ENCODE results near the gene ERI2.
A peak's percentile ranks its signal among the peaks of the same experiment; 100 is the strongest.
"Not testable (repeated sequence)": the region's sequence is repeated elsewhere in the genome, so short reads cannot be mapped to it uniquely, and the experiment has no call there.

ERI2 gene

DNA sequence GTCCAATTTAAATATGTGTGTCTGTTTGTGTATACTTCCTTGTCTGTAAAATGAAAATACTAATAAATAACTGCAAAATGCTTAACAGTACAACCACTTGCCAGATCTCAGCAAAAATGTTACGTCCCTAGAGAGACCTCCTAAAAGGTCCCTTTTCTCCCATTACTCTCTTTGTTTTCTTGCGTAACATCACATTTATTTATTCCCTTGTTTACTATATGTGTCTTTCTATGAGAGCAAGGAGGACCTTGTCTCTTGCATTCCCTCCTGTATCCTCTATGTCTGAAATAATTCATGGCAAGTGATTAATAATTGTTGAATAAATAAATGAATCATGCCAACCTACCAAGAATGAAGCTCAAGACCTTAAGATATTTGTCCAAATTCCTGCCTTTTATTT lies 40.5 kb downstream of the ERI2 start:
- DNase-seq (ENCODE audit: low read depth), result no peak

GRCh38 chr16:20764448-20764847 lies 41.8 kb downstream of the ERI2 start:
- not testable (repeated sequence) for DNase-seq (ENCODE audit: low read depth)

DNA sequence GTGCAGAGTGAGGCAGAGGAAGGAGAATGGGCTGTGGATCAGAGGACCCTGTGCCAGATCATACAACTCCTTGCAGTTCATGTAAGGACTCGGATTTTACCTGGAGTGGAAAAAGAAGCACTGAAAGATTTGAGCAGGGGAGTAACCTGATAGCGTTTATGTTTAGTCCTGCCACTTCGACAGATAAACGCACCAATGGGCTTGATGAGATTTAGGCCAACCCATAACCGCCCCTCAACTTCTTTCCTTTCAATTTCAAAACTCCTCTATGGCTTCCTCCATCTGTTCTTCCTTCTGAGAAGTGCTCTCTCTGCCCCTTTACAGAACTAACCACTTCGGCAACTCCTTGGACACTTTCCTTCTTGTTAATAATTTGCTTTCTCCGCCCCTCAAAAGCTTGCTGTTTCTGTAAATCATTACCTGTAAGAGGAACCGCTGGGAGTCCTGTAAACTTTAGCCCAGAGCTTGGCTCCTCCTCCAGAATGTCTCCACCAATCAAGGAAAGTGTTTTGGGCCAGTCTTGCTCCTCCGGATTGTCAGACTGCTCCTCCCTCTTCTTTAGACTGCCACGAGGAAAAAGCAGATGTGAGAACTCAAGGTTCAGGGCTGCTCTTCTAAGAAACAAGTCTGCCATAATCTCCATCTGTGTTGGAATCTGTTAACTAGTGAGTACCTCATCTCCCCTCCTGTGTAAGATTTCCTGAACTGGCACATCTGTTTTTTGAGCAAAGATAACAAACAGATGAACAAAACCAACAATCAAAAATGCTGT lies 42.6 kb downstream of the ERI2 start, which contains the start of gene ACSM3:
TSS of gene ACSM3 (plus strand) at position 554 of the 772 bp plus-strand sequence. CDS start 6,021 bp downstream, outside the sequence.
- DNase-seq (ENCODE audit: low read depth), result peak; percentile 24

DNA sequence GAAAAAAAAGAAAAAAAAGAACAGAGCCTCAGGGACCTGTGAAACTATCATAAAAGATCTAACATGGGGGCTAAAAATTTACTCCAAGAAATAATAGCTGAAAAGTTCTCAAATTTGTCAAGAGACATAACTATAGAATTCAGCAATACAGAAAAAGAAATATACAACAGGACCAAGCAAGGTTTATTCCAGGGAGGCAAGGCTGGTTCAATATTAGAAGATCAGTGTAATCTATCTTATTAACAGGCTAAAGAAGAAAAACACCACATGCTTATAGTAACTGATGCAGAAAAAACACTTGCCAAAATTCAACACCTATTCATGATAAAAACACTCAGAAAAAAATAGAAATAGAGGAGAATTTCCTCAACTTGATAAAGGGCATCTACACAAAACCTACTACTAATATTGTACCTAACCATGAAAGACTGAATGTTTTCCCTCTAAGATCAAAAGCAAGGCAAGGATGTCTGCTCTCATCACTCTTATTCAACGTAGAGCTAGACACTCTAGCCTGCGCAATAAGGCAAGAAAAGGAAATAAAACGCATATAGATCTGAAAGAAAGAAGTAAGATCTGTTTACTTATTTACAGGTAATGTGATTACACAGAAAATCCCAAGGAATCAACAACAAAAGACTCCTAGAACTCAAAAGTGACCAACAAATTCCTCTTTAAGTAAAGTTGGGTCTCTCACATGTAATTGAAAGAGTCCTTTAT lies 43.7 kb downstream of the ERI2 start:
- DNase-seq (ENCODE audit: low read depth), result no peak

DNA sequence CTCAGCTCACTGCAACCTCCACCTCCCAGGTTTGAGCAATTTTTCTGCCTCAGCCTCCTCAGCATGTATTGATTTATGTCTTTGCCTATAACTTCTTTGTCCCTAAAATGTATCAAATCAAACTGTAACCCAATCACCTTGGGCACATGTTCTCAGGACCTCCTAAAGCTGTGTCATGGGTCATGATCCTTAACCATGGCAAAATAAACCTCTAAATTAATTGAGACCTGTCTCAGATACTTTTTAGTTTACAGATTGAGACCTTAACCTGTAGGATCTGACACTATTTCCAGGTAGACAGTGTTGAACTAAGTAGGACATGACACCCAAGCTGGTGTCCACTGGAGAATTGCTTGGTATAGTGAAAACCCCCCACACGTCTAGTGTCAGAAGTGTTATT lies 45.1 kb downstream of the ERI2 start:
- no peak for DNase-seq (ENCODE audit: low read depth)

DNA sequence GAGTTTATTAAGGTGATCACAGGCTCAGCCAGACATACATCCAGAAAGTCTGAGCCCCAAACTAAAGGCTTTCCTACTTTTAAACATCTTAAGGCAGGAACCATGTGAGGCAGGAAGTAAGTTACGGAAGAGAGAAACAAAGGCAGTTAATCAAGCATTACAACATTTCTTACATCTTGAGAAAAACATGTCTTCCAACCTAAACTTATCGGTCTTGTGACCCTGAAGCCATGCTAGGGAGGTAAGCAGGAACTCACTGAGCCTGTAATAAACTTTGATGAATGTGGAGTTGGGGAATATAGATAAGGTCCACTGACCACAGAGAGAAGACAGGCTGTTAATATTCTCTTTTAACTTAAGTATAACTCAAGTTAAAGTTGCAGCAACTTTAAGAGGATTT lies 45.9 kb downstream of the ERI2 start:
- DNase-seq (ENCODE audit: low read depth), result no peak

- DNase-seq (ENCODE audit: low read depth), result not testable (repeated sequence)
Observed at GRCh38 chr16:20755799-20756198, 50.5 kb downstream of the ERI2 start.

DNA sequence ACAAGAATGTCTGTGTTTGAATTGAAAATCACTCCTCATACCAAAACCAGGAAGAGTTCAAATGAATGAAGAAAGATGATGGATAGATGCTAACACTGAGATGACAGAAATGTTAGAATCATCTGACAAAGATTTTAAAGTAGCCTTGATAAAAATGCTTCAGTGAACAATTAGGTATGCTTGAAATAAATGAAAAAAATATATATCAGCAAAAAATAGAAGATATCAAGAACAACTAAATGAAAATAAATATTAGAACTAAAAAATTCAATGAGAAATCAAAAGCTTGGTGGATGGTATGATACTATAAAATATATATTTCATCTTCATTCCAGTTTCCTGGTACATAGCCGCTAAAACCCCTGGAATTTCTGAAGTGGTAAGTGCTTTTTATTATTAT lies 51.0 kb downstream of the ERI2 start:
- no peak for DNase-seq (ENCODE audit: low read depth)

DNA sequence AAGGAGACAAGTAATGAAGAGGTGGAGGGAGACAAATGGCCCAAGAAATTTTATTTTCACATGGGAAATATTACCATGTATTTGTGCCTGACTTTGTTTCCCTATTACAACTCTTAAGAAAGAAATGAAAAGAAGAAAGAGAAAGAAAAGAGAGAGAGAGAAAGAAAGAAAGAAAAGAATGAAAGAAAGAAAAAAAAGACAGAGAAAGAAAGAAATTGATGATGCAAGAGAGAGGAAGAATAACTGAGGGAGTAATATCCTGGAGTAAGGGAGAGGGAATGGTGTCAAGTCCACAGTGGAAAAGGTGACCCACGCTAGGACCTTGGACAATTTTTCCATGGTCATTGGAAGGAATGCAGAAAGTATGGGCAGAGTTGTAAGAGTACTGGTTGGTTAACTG lies 52.5 kb downstream of the ERI2 start:
- DNase-seq (ENCODE audit: low read depth), result no peak

GRCh38 chr16:20750558-20750957 lies 55.7 kb downstream of the ERI2 start:
- no peak for DNase-seq (ENCODE audit: low read depth)

- no peak for DNase-seq (ENCODE audit: low read depth)
Observed at GRCh38 chr16:20749474-20749873, 56.8 kb downstream of the ERI2 start.

DNA sequence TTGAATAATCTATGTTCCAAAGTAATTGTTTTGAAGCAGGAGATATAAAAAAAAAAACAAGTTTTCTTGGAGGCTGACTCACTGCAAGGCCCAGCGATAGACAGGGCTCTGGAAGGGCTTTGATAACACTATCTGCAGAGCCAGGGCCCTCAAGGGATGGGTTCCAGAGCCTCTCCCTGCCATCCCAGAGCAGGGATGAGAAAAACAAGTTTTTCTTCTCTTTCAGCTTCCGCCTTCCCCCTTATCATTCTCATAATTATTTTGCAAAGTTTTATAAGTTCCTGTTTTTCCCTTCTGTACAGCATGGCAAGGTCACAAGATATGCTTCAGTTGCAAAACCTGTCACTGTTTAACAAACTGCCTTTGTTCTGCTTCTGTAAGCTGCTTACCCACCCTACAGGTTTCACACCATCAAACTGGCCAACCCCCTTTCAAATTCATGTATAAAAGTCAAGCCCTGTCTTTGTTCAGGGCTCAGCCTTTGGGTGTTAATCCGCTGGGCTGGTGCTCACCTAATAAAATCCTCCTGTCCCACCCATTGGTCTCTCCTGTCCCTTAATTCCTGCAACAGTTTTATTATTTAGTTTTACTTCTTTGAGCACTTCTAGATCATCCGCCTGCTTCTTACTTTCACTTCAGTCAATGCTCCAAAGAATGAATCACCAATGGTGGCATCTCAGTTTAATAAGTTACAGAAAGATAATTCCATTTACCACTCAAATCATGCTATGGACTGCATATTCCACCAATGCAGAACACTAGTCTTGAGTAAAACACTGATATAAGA lies 59.0 kb downstream of the ERI2 start:
- DNase-seq (ENCODE audit: low read depth), result no peak

- DNase-seq (ENCODE audit: low read depth), result no peak
Observed at GRCh38 chr16:20746461-20746860, 59.8 kb downstream of the ERI2 start.

All from stimulated activated CD8-positive, alpha-beta memory T cell treated with anti-CD3 and anti-CD28 coated beads, Interleukin-12 subunit alpha, Interleukin-12 subunit beta, amount 100 ng/mL, for 4 hours (primary cell).